DOHH2 (cell line): ENCODE data around the gene GLP2R.

Experiments
- H3F3A ChIP-seq: fragments of 200-600 bp; sonication (generic), shearing (Covaris generic); 2 replicates; pipeline ENCODE4 v1.6.0; 2016; ENCODE audit warnings: antibody characterized with exemption, mild to moderate bottlenecking; ENCODE audit not compliant: control insufficient read depth, insufficient read depth
- H3K27ac ChIP-seq: fragments of 200-600 bp; sonication (generic); 2 replicates; pipeline ENCODE4 v1.5.1; 2014; ENCODE audit warnings: low read depth, mild to moderate bottlenecking, low read length, moderate library complexity
- H3K27me3 ChIP-seq: fragments of 200-600 bp; sonication (generic); 2 replicates; pipeline ENCODE4 v1.6.1; 2014; ENCODE audit warnings: mild to moderate bottlenecking, low read length, mixed read lengths; ENCODE audit not compliant: control insufficient read depth
- H3K36me3 ChIP-seq: fragments of 200-600 bp; sonication (generic); 2 replicates; pipeline ENCODE4 v1.6.1; 2014; ENCODE audit warnings: mild to moderate bottlenecking, low read length, moderate library complexity, mixed read lengths; ENCODE audit not compliant: control insufficient read depth
- H3K4me1 ChIP-seq: fragments of 200-600 bp; sonication (generic); 2 replicates; pipeline ENCODE4 v1.6.1; 2014; ENCODE audit warnings: mild to moderate bottlenecking, low read length, mixed read lengths; ENCODE audit not compliant: control insufficient read depth
- H3K4me2 ChIP-seq: fragments of 200-600 bp; sonication (generic); 2 replicates; pipeline ENCODE4 v1.6.0; 2014; ENCODE audit warnings: mild to moderate bottlenecking, low read length, moderate library complexity
- H3K4me3 ChIP-seq: fragments of 200-600 bp; sonication (generic); 2 replicates; pipeline ENCODE4 v1.5.1; 2014; ENCODE audit warnings: mild to moderate bottlenecking, low read length, mixed read lengths
- H3K79me2 ChIP-seq: fragments of 200-600 bp; sonication (generic); 2 replicates; pipeline ENCODE4 v1.6.1; 2014; ENCODE audit warnings: mild to moderate bottlenecking, low read length, mixed read lengths; ENCODE audit not compliant: control insufficient read depth
- H3K9me2 ChIP-seq: fragments of 200-600 bp; sonication (generic); replicated peaks from 2 replicates; pipeline ENCODE4 v1.6.1; 2014; ENCODE audit warnings: mild to moderate bottlenecking, low read length, mixed read lengths; ENCODE audit not compliant: control insufficient read depth
- H3K9me3 ChIP-seq: fragments of 200-600 bp; sonication (generic); 2 replicates; pipeline ENCODE4 v1.6.1; 2014; ENCODE audit warnings: antibody characterized with exemption, low read length, mixed read lengths; ENCODE audit not compliant: control insufficient read depth, insufficient read depth
- H4K20me1 ChIP-seq: fragments of 200-600 bp; sonication (generic); 2 replicates; pipeline ENCODE4 v1.6.0; 2014; ENCODE audit warnings: low read depth, mild to moderate bottlenecking, antibody characterized with exemption, low read length, moderate library complexity; ENCODE audit not compliant: control insufficient read depth, insufficient read depth
- CTCF ChIP-seq: fragments of 200-600 bp; sonication (generic); IDR thresholded peaks from one replicate; pipeline ENCODE4 v1.5.1; 2014; ENCODE audit warnings: antibody characterized with exemption, mild to moderate bottlenecking, low read depth, low read length; ENCODE audit not compliant: poor library complexity, severe bottlenecking
- EZH2phosphoT487 ChIP-seq: fragments of 200-600 bp; sonication (generic); IDR thresholded peaks from 2 replicates; pipeline ENCODE4 v1.6.1; 2017; ENCODE audit warnings: borderline replicate concordance, mild to moderate bottlenecking, antibody characterized with exemption, low read length, moderate library complexity, mixed read lengths

Gene GLP2R

GRCh38 chr17:9824094-9824493 is 1.6 kb upstream of the GLP2R start:
- no peaks in the 10 kb centered on the region for H3F3A ChIP-seq
- no peaks in the 10 kb centered on the region for H3K9me3 ChIP-seq
- TF ChIP-seq CTCF: peak; percentile 21
- TF ChIP-seq EZH2phosphoT487: no peak
- no peak overlapping the region for H3K4me3 ChIP-seq
- H3K79me2 ChIP-seq: no peaks in the 10 kb centered on the region
- no peak overlapping the region for H3K4me2 ChIP-seq
- no peaks in the 10 kb centered on the region for H3K36me3 ChIP-seq
- H3K4me1 ChIP-seq: no peaks in the 10 kb centered on the region
- H3K9me2 ChIP-seq: no peaks in the 10 kb centered on the region
- H3K27me3 ChIP-seq: no peaks in the 10 kb centered on the region
- H4K20me1 ChIP-seq: no peaks in the 10 kb centered on the region
- no peak overlapping the region for H3K27ac ChIP-seq

GRCh38 chr17:9824797-9825338 is 856 bp upstream of the GLP2R start:
- Histone ChIP-seq H4K20me1 (no peaks in the 10 kb centered on the region), H3K27ac (no peak overlapping the region), H3F3A (no peaks in the 10 kb centered on the region), H3K9me3 (no peaks in the 10 kb centered on the region), H3K9me2 (no peaks in the 10 kb centered on the region), H3K36me3 (no peaks in the 10 kb centered on the region), H3K79me2 (no peaks in the 10 kb centered on the region), H3K4me2 (no peak overlapping the region), H3K4me3 (no peak overlapping the region), H3K4me1 (no peaks in the 10 kb centered on the region), H3K27me3 (no peaks in the 10 kb centered on the region)
- TF ChIP-seq EZH2phosphoT487 (no peak), CTCF (no peak)

- TF ChIP-seq EZH2phosphoT487 (no peak), CTCF (no peak)
- Histone ChIP-seq H3K9me3 (no peaks in the 10 kb centered on the region), H3K27me3 (no peaks in the 10 kb centered on the region), H3K36me3 (no peaks in the 10 kb centered on the region), H4K20me1 (no peaks in the 10 kb centered on the region), H3K4me2 (no peak overlapping the region), H3K9me2 (no peaks in the 10 kb centered on the region), H3K4me3 (no peak overlapping the region), H3F3A (no peaks in the 10 kb centered on the region), H3K79me2 (no peaks in the 10 kb centered on the region), H3K4me1 (no peaks in the 10 kb centered on the region), H3K27ac (no peak overlapping the region)
Measured at GRCh38 chr17:9828296-9829295, 2.9 kb downstream of the GLP2R start.
